ENCODE measurements around the gene FOXJ1.

Gene FOXJ1

DNA sequence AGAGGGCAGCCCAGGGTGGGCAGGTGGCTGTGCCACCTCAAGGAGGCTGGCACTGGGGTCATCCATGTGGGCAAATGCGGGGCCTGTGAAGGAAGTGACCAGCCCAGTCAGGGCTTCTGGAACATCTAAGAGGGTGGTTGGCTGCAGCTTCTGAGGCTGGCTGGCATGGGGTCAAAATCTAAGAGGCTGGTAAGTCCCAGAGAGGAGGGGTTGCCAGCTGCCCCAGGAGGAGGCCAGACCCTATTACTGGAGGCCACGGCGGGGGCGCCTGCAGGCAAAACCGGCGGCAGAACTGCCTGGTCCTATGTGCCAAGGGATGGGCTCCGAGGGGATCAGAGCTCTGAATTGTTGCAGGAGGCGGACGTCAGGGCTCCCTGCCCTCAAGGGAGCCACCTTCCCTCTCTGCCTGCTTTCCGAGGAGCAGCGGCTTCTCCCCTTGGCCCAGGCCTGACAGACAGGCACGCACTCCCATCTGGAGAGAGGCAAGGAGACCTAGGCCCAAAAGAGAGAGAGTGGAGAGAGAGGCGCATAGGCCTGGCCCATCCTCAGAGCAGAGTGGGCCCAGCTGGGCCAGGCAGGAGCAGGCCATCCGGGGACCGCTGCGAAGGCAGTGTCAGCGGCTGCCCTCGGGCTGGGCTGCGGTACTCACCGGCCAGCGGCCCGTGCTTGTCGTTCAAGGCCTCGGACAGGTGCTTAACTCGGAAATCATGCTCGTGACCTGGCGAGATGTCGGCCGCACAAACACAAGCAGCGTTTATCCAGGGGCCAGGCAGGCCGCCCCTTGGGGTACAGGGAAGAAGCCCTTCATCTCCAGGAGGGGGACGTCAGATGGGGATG lies 51.1 kb downstream of the FOXJ1 start:
- DNase-seq (ENCODE audit: low read depth) = no peak
- no peak overlapping the region for H3K4me3 ChIP-seq (ENCODE audit: low read depth, low read length)
- TF ChIP-seq, protein P1, sequence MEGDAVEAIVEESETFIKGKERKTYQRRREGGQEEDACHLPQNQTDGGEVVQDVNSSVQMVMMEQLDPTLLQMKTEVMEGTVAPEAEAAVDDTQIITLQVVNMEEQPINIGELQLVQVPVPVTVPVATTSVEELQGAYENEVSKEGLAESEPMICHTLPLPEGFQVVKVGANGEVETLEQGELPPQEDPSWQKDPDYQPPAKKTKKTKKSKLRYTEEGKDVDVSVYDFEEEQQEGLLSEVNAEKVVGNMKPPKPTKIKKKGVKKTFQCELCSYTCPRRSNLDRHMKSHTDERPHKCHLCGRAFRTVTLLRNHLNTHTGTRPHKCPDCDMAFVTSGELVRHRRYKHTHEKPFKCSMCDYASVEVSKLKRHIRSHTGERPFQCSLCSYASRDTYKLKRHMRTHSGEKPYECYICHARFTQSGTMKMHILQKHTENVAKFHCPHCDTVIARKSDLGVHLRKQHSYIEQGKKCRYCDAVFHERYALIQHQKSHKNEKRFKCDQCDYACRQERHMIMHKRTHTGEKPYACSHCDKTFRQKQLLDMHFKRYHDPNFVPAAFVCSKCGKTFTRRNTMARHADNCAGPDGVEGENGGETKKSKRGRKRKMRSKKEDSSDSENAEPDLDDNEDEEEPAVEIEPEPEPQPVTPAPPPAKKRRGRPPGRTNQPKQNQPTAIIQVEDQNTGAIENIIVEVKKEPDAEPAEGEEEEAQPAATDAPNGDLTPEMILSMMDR (IDR thresholded peaks at IDR 0.05; ENCODE audit: low read depth, low read length, missing control alignments) = no peak

DNA sequence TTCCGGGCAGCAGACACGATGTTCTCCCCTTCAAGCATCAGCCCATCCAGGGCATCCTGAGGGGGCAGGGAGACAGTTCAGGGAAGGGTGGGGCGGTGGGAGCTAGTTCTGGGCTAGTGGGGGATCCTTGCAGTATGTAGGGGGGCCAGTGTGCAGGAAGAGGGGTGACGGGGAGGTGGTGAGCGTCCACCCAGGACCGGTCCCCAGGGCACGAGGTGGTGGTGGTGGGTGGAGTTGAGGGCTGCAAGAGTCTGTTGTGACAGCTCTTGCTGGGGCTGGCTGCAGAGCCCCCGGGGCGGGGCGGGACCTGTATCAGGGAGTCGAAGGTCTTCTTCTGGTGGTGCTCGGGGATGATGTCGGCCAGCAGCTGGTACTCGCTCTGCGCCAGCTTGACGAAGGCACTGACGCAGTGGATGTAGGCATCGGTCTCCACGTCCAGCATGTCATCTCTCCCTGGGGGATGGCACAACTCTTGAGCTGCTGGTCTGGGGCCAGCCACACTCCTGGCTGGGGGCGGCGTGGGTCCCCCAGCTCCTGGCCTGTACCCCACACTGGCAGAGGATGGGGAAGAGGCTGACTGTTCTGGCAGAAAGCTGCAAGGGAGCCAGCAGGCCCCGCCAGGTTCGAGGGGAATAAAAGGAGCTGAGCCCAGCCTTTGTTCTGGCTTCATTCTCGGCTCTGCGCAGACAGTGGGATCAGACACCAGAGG lies 52.0 kb downstream of the FOXJ1 start:
- no peak overlapping the region for H3K4me3 ChIP-seq (ENCODE audit: low read depth, low read length)
- no peak for DNase-seq (ENCODE audit: low read depth)
- TF ChIP-seq, protein P1 (IDR thresholded peaks at IDR 0.05; ENCODE audit: low read depth, low read length, missing control alignments) = no peak

DNA sequence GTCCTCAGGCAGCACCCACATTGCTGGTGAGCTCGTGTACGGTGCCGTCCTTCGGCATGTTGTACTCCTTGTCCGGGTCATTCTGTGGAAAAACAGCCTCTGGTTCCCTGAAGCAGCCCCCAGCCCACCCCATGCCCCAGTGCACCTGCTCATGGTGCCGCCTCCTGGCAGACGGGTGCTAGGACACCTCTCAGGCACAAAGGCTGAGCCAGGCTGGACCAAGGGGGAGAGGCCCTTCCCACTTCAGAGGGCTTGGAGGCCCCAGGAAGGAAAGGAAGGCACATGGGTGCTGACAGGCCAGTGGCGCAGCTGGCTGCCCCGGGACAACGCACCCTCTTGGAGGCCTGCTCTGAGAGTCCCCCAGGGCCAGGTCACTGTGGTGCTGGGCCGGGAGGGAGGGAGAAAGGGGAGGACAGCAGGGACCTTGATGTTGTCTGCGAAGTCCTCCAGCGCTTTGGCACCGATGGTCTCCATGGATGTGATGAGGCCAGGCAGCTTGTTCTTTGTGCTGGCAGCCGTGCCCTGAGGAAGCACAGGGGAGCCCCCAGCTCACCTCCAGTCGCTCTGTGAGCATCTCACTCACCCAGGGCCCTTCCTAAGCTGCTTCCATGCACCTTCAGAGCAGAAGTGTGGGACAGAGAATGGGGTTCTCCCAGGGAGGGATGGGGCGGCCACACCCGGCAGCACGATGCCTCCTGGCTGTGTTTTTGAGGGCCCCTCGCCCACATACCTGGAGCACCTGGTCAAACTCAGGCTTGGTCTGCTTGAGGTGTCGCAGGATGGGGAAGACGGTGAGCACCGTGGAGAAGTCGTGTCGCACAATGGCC lies 52.8 kb downstream of the FOXJ1 start:
- H3K4me3 ChIP-seq (ENCODE audit: low read depth, low read length) = no peak overlapping the region
- TF ChIP-seq, protein P1 (IDR thresholded peaks at IDR 0.05; ENCODE audit: low read depth, low read length, missing control alignments) = no peak
- no peak for DNase-seq (ENCODE audit: low read depth)

DNA sequence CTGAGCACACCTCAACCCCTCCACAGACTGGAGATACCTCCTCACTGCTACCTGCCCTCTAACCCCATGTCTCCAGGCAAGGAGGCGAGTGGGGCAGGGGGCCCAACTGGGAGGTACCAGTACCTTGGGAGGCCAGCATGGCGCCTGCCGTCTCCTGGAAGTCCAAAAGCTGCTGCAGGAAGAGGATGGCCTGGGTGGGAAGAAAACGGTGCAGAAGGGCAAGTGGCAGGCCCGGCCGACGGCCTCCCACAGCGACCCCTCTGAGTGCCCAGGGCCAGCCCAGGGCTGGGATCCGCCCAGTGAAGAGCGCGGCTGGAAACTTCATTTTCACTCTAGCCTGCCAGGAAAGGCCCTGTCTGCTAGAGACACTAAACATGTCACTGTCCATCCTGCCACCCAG lies 53.5 kb downstream of the FOXJ1 start:
- no peak for DNase-seq (ENCODE audit: low read depth)
- H3K4me3 ChIP-seq (ENCODE audit: low read depth, low read length) = no peak overlapping the region
- TF ChIP-seq, protein P1 (IDR thresholded peaks at IDR 0.05; ENCODE audit: low read depth, low read length, missing control alignments) = no peak

DNA sequence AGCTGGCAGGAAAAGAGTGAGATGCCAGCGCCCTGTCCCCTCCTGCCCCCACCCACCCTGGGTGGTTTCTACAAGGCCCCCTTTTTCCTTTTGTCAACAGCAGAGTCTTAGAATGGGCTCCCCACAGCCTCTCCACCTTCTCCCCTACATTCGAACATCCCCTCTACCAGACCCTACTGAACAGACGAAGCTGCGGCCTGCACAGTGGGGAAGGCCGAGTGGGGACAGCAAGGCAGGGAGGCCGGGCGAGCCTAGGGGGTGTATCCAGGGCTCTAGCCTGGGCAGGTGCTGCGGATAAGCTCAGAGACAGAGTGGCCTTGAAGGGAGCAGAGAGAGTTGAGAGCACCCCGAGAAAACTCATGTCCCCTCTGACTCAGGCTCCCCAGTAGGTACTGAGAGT lies 54.7 kb downstream of the FOXJ1 start:
- no peak for DNase-seq (ENCODE audit: low read depth)
- H3K4me3 ChIP-seq (ENCODE audit: low read depth, low read length) = no peak overlapping the region
- TF ChIP-seq, protein P1 (IDR thresholded peaks at IDR 0.05; ENCODE audit: low read depth, low read length, missing control alignments) = no peak
